ENCODE results near the gene FLCN. TPM values are rescaled to one million over a fixed set of nuclear protein-coding genes. Genes with fewer than 3 reads are reported as not detected.

The FLCN gene
- 6.1 and 6.4 TPM in 2 replicates for polyA plus RNA-seq

GRCh38 chr17:17237026-17237799, at the start of gene FLCN:
TSS of gene FLCN (minus strand) at chr17:17237168. CDS start at chr17:17228137, 9,031 bp downstream.

GRCh38 chr17:17280613-17281549, 43.9 kb upstream of the FLCN start, which contains the start of gene COPS3:
TSS of gene COPS3 (minus strand) at chr17:17281246. CDS start at chr17:17281186, 60 bp downstream.

GRCh38 chr17:17206124-17206912, 30.6 kb downstream of the FLCN start, which contains the start of gene PLD6:
TSS of gene PLD6 (minus strand) at chr17:17206333. CDS start at chr17:17206286, 47 bp downstream.

Other genes starting within 250 kb of the FLCN start
- gene MPRIP, start 194.7 kb downstream of the FLCN start, polyA plus RNA-seq = 314 and 381 TPM in 2 replicates
- gene PLD6, start 30.8 kb downstream of the FLCN start, polyA plus RNA-seq = 5.0 and 6.9 TPM in 2 replicates
- 117 and 187 TPM in 2 replicates for gene COPS3, start 44.1 kb upstream of the FLCN start, polyA plus RNA-seq
- 0.78 and 0.98 TPM in 2 replicates for gene NT5M, start 66.2 kb upstream of the FLCN start, polyA plus RNA-seq
- 6.8 and 11.5 TPM in 2 replicates for gene MED9, start 239.8 kb upstream of the FLCN start, polyA plus RNA-seq

All from Purkinje cell (primary cell).